Jurkat, Clone E6-1 (cell line): ENCODE data around the gene TUNAR.

Source experiments
- DNase-seq: peaks from one replicate; pipeline ENCODE4 v3.0.0-alpha.2; 2011; ENCODE audit warnings: low read depth, low spot score
- H3K4me3 ChIP-seq: 2 replicates; pipeline ENCODE4 v1.5.1; 2011; ENCODE audit warnings: mild to moderate bottlenecking, low read length, control low read depth, moderate library complexity

TUNAR gene

GRCh38 chr14:95869776-95870175 lies 6.9 kb upstream of the TUNAR start:
- no peak overlapping the region for H3K4me3 ChIP-seq
- no peak for DNase-seq

GRCh38 chr14:95870772-95871171 lies 5.9 kb upstream of the TUNAR start:
- DNase-seq, result no peak
- H3K4me3 ChIP-seq, result no peak overlapping the region

GRCh38 chr14:95871531-95871930 lies 5.1 kb upstream of the TUNAR start:
- H3K4me3 ChIP-seq, result no peak overlapping the region
- no peak for DNase-seq

- H3K4me3 ChIP-seq, result no peak overlapping the region
- DNase-seq, result no peak
Measured at GRCh38 chr14:95872777-95873176, 3.9 kb upstream of the TUNAR start.

- DNase-seq, result no peak
- H3K4me3 ChIP-seq, result no peak overlapping the region
Measured at GRCh38 chr14:95875831-95876760, 536 bp upstream of the TUNAR start.

GRCh38 chr14:95877633-95878032 lies 1.0 kb downstream of the TUNAR start:
- H3K4me3 ChIP-seq, result no peak overlapping the region

GRCh38 chr14:95884377-95884776 lies 7.7 kb downstream of the TUNAR start:
- no peak for DNase-seq
- no peak overlapping the region for H3K4me3 ChIP-seq

More at GRCh38 chr14:95877633-95878032, 1.0 kb downstream of the TUNAR start:
- no peak for DNase-seq

- H3K4me3 ChIP-seq, result no peak overlapping the region
- DNase-seq, result no peak
Measured at GRCh38 chr14:95885278-95885677, 8.6 kb downstream of the TUNAR start.

- DNase-seq, result no peak
- no peak overlapping the region for H3K4me3 ChIP-seq
Measured at GRCh38 chr14:95885866-95886265, 9.2 kb downstream of the TUNAR start.

- H3K4me3 ChIP-seq, result no peak overlapping the region
- no peak for DNase-seq
Measured at GRCh38 chr14:95886366-95887056, 9.9 kb downstream of the TUNAR start.

- DNase-seq, result no peak
Measured at GRCh38 chr14:95887351-95887750, 10.7 kb downstream of the TUNAR start.

GRCh38 chr14:95889236-95889979 lies 12.8 kb downstream of the TUNAR start:
- DNase-seq, result peak; percentile 4
- no peak overlapping the region for H3K4me3 ChIP-seq

More at GRCh38 chr14:95887351-95887750, 10.7 kb downstream of the TUNAR start:
- no peak overlapping the region for H3K4me3 ChIP-seq

GRCh38 chr14:95891742-95892141 lies 15.1 kb downstream of the TUNAR start:
- H3K4me3 ChIP-seq, result no peak overlapping the region
- no peak for DNase-seq

GRCh38 chr14:95892142-95892541 lies 15.5 kb downstream of the TUNAR start:
- DNase-seq, result no peak
- no peak overlapping the region for H3K4me3 ChIP-seq

GRCh38 chr14:95895720-95896119 lies 19.1 kb downstream of the TUNAR start:
- no peak overlapping the region for H3K4me3 ChIP-seq
- peak; percentile 32 for DNase-seq

- no peak for DNase-seq
- H3K4me3 ChIP-seq, result no peak overlapping the region
Measured at GRCh38 chr14:95896498-95897135, 20.0 kb downstream of the TUNAR start.

- no peak for DNase-seq
- no peak overlapping the region for H3K4me3 ChIP-seq
Measured at GRCh38 chr14:95897280-95897679, 20.6 kb downstream of the TUNAR start.

GRCh38 chr14:95901054-95901453 lies 24.4 kb downstream of the TUNAR start:
- DNase-seq, result no peak
- H3K4me3 ChIP-seq, result no peak overlapping the region

- no peak overlapping the region for H3K4me3 ChIP-seq
- DNase-seq, result no peak
Measured at GRCh38 chr14:95902273-95902826, 25.7 kb downstream of the TUNAR start.
